HCT116 (cell line): ENCODE data around the gene CCDC191. TPM values are rescaled to one million over a fixed set of nuclear protein-coding genes. Genes with fewer than 3 reads are reported as not detected.

Source experiments
- ATAC-seq: fragments of 200-7000 bp; cut with Tn5 transposase; 2 replicates; pipeline ENCODE4 v1.9.1; 2020; ENCODE audit warnings: mild to moderate bottlenecking, moderate library complexity
- BruUV-seq: library from RNA; stranded (reverse); fragments of 400-500 nt; replicated peaks from 2 replicates; lab custom pipeline; 2021; lab: Mats Ljungman, UMichigan
- CTCF ChIA-PET: fragments of 300-600 bp; sonication (Branson Sonifier 250); formaldehyde crosslinking; loops from one replicate; lab custom pipeline; 2021; ENCODE audit warnings: antibody characterized with exemption; lab: Charles Lee
- POLR2A ChIA-PET: fragments of 300-600, 350-600 bp; sonication (Branson Sonifier 250); formaldehyde crosslinking; loops from one replicate; lab custom pipeline; 2021; ENCODE audit warnings: antibody characterized with exemption; lab: Charles Lee
- RAD21 ChIA-PET, 2 experiments: fragments of 300-600 bp; sonication (Branson Sonifier 250); formaldehyde crosslinking; loops; one replicate each; lab custom pipeline; 2023; ENCODE audit warnings: low total read pairs in 2 of 2; ENCODE audit not compliant: uncharacterized antibody in 2 of 2, unreplicated experiment in 2 of 2, low non-redundant PET in 1 of 2; lab: Charles Lee
- DNase-seq: peaks from one replicate; pipeline ENCODE4 v3.0.0-alpha.2; 2010; ENCODE audit warnings: low read depth, low spot score
- H2AFZ ChIP-seq: fragments of 200-600 bp; shearing (Covaris generic), sonication (generic); 2 replicates; pipeline ENCODE4 v1.6.1; 2017; ENCODE audit warnings: low read depth, mixed run types, mixed read lengths, antibody characterized with exemption, low read length; ENCODE audit not compliant: poor library complexity, severe bottlenecking
- H3K27ac ChIP-seq: 2 replicates; pipeline ENCODE4 v1.5.1; 2012; ENCODE audit warnings: low read depth, low read length
- H3K27me3 ChIP-seq: fragments of 200-600 bp; sonication (generic); 2 replicates; pipeline ENCODE4 v1.6.1; 2016; ENCODE audit warnings: mixed run types, low read length, mixed read lengths; ENCODE audit not compliant: insufficient read depth
- H3K36me3 ChIP-seq, 2 experiments: fragments of 200-500 bp in 1 of 2; fragments of 200-600 bp in 1 of 2; sonication (Bioruptor generic) in 1 of 2; sonication (generic) in 1 of 2; 2 replicates each; pipeline versions ENCODE4 v1.5.1 to v1.6.1; 2014 to 2016; ENCODE audit warnings: low read length in 2 of 2, inconsistent platforms in 1 of 2, mixed read lengths in 1 of 2, mixed run types in 1 of 2; ENCODE audit not compliant: insufficient read depth in 2 of 2, control insufficient read depth in 1 of 2
- H3K4me1 ChIP-seq, 2 experiments: fragments of 200-600 bp in 1 of 2; sonication (generic) in 1 of 2; 2 replicates each; pipeline versions ENCODE4 v1.5.1 to v1.6.1; 2012 to 2017; ENCODE audit warnings: low read length in 2 of 2, inconsistent platforms in 1 of 2, mild to moderate bottlenecking in 1 of 2, mixed read lengths in 1 of 2, mixed run types in 1 of 2, moderate library complexity in 1 of 2; ENCODE audit not compliant: insufficient read depth in 2 of 2, control insufficient read depth in 1 of 2
- H3K4me2 ChIP-seq: fragments of 200-600 bp; sonication (generic); 2 replicates; pipeline ENCODE4 v1.6.1; 2017; ENCODE audit warnings: mixed run types, low read length, mixed read lengths
- H3K4me3 ChIP-seq, 2 experiments: fragments of 200-600 bp in 1 of 2; sonication (generic) in 1 of 2; replicated peaks in 1 of 2; 2 replicates each; pipeline ENCODE4 v1.5.1; 2011 to 2016; ENCODE audit warnings: low read length in 2 of 2, control low read depth in 1 of 2, low read depth in 1 of 2, mild to moderate bottlenecking in 1 of 2, mixed read lengths in 1 of 2, mixed run types in 1 of 2
- H3K79me2 ChIP-seq: fragments of 200-600 bp; sonication (generic); 2 replicates; pipeline ENCODE4 v1.6.1; 2017; ENCODE audit warnings: mild to moderate bottlenecking, mixed run types, low read length, moderate library complexity, mixed read lengths; ENCODE audit not compliant: insufficient read depth
- H3K9ac ChIP-seq: fragments of 200-600 bp; sonication (generic); 2 replicates; pipeline ENCODE4 v1.6.1; 2016; ENCODE audit warnings: low read length, mixed read lengths
- H3K9me2 ChIP-seq: fragments of 200-600 bp; sonication (generic), shearing (Covaris generic); 2 replicates; pipeline ENCODE4 v1.6.1; 2017; ENCODE audit warnings: mixed run types, mild to moderate bottlenecking, moderate library complexity; ENCODE audit not compliant: insufficient read depth
- H3K9me3 ChIP-seq, 2 experiments: fragments of 200-500 bp in 1 of 2; fragments of 200-600 bp in 1 of 2; sonication (Bioruptor generic) in 1 of 2; sonication (generic) in 1 of 2; 2 replicates each; pipeline ENCODE4 v1.6.1; 2014 to 2017; ENCODE audit warnings: low read length in 2 of 2, mixed read lengths in 2 of 2, inconsistent platforms in 1 of 2, low read depth in 1 of 2, mild to moderate bottlenecking in 1 of 2, mixed run types in 1 of 2, moderate library complexity in 1 of 2; ENCODE audit not compliant: control insufficient read depth in 1 of 2, insufficient read depth in 1 of 2
- H4K20me1 ChIP-seq: fragments of 200-600 bp; sonication (generic), shearing (Covaris generic); 2 replicates; pipeline ENCODE4 v1.6.1; 2017; ENCODE audit warnings: mixed run types, mild to moderate bottlenecking, moderate library complexity; ENCODE audit not compliant: insufficient read depth
- ELF1 ChIP-seq: IDR thresholded peaks from 2 replicates; pipeline ENCODE4 v1.6.1; 2012; ENCODE audit warnings: low read depth, borderline replicate concordance
- REST ChIP-seq: IDR thresholded peaks from 2 replicates; pipeline ENCODE4 v1.6.1; 2012; ENCODE audit warnings: low read depth
- SIN3A ChIP-seq: IDR thresholded peaks from 2 replicates; pipeline ENCODE4 v1.6.1; 2012; ENCODE audit warnings: low read depth
- SP1 ChIP-seq: IDR thresholded peaks from 2 replicates; pipeline ENCODE4 v1.6.1; 2012; ENCODE audit warnings: low read depth
- ZBTB33 ChIP-seq: IDR thresholded peaks from 2 replicates; pipeline ENCODE4 v1.6.1; 2011; ENCODE audit warnings: mild to moderate bottlenecking, low read length, moderate library complexity; ENCODE audit not compliant: insufficient replicate concordance; ENCODE audit errors: extremely low read depth
- intact Hi-C: fragments of 100-400 bp; cut with micrococcal nuclease; formaldehyde crosslinking; loops from 2 replicates; pipeline ENCODE4 v1.10.0; 2022
- total RNA-seq: library from RNA; stranded (reverse); gene quantifications from one replicate; pipeline ENCODE4 v1.2.1, GENCODE V29; 2021; ENCODE audit not compliant: unreplicated experiment

The CCDC191 gene
- total RNA-seq, 1 experiment from 2014 or later = 4.1 TPM

GRCh38 chr3:113985541-113985940 is 70.8 kb downstream of the CCDC191 start:
- intact Hi-C loops = no loop called here
- no TSS peak for BruUV-seq
- Histone ChIP-seq H4K20me1 (no peaks in the 10 kb centered on the region), H2AFZ (no peak overlapping the region), H3K4me2 (no peak overlapping the region), H3K27me3 (no peaks in the 10 kb centered on the region), H3K9ac (no peak overlapping the region), H3K27ac (no peak overlapping the region), H3K4me1 (no peaks in the 10 kb centered on the region), H3K4me3 (no peak overlapping the region), H3K36me3 (no peaks in the 10 kb centered on the region), H3K9me2 (no peaks in the 10 kb centered on the region), H3K9me3 (no peaks in the 10 kb centered on the region; a peak in 1 of 4 replicates), H3K79me2 (no peaks in the 10 kb centered on the region)
- TF ChIP-seq ELF1 = no peak
- no peak for TF ChIP-seq ZBTB33
- no peak for TF ChIP-seq REST
- TF ChIP-seq SIN3A = no peak
- TF ChIP-seq SP1 = no peak
- RAD21 ChIA-PET = no interaction called here
- CTCF ChIA-PET = no interaction called here
- ATAC-seq (no peak), DNase-seq (no peak)
- POLR2A ChIA-PET = no interaction called here
